ENCODE results near the gene ESR1. TPM values are rescaled to one million over a fixed set of nuclear protein-coding genes. Genes with fewer than 3 reads are reported as not detected.

The ESR1 gene
- total RNA-seq, 1 experiment from 2014 or later: not detected

DNA sequence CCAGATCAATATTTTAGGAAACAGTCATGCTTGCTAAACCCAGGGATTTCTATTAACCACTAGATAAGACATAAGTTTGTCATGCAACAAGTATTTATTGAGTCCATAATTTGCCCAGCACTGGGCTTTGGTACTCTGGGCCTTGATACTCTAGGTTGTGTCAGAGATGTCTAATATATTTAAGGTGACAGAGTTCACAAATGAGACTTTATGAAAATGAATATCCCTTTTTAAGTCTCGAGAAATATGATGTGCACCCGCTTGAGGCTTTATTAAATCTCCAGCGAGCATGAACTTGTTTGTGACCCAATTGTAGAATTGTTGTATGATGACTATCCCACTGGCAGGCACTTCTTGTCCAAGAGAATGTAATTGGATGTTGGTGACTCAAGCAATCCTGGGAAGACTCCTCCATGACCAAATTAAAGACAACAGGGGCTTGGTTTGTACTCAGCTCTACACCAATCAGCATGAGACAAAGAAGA, 109.2 kb downstream of the ESR1 start:
- Histone ChIP-seq H3K18ac (ENCODE audit: insufficient read length, low read depth, low read length) (no peak overlapping the region), H2BK20ac (ENCODE audit: low read depth, low read length, poor library complexity, severe bottlenecking) (no peak overlapping the region), H3K79me2 (ENCODE audit: insufficient read depth, low read length) (no peaks in the 10 kb centered on the region), H3K9me3 (ENCODE audit: control insufficient read depth, low read depth, low read length) (no peaks in the 10 kb centered on the region), H2BK15ac (ENCODE audit: low read depth, low read length) (no peak overlapping the region), H3K27me3 (ENCODE audit: insufficient read depth, low read length) (no peaks in the 10 kb centered on the region; the same call in 1 of the 2 replicates), H3K9ac (ENCODE audit: extremely low read depth, insufficient read length, low read length) (no peak overlapping the region), H3K4me2 (ENCODE audit: insufficient read depth, insufficient read length, low read length) (no peak overlapping the region), H3K14ac (ENCODE audit: insufficient read depth, low read length) (no peak overlapping the region), H4K5ac (ENCODE audit: insufficient read length, low read depth, low read length) (no peak overlapping the region), H3T11ph (ENCODE audit: low read length) (no peak overlapping the region), H3K23me2 (ENCODE audit: insufficient read length, low read depth, low read length, poor library complexity, severe bottlenecking) (no peaks in the 10 kb centered on the region), H3K56ac (ENCODE audit: insufficient read length, low read depth, low read length) (no peak overlapping the region), H3K4ac (ENCODE audit: low read depth, low read length) (no peak overlapping the region), H3K79me1 (ENCODE audit: insufficient read depth, low read depth, low read length, poor library complexity, severe bottlenecking) (no peaks in the 10 kb centered on the region), H3K23ac (ENCODE audit: insufficient read length, low read depth, low read length) (no peak overlapping the region), H2AFZ (ENCODE audit: low read length) (no peak overlapping the region), H2BK120ac (ENCODE audit: low read depth, low read length, poor library complexity, severe bottlenecking) (no peak overlapping the region), H2AK5ac (ENCODE audit: insufficient read length, low read length) (no peak overlapping the region), H4K91ac (ENCODE audit: insufficient read length, low read depth, low read length) (no peak overlapping the region), H4K8ac (replicated peaks; ENCODE audit: insufficient read length, low read depth, low read length) (no peak overlapping the region), H2BK12ac (ENCODE audit: insufficient read length, low read depth, low read length) (no peak overlapping the region), H2BK5ac (ENCODE audit: insufficient read length, low read length) (no peak overlapping the region), H4K20me1 (ENCODE audit: control insufficient read depth, insufficient read depth, insufficient read length) (no peaks in the 10 kb centered on the region), H3K4me1 (ENCODE audit: insufficient read depth, low read length) (no peaks in the 10 kb centered on the region), H3K27ac (ENCODE audit: insufficient read length, low read depth, low read length) (no peak overlapping the region)
- peaks cover 0 to 4% of the 10 kb centered on the region in 2 experiments; a peak in 1 of 5 replicates for H3K9me3 Mint-ChIP-seq
- TF ChIP-seq, protein P1, sequence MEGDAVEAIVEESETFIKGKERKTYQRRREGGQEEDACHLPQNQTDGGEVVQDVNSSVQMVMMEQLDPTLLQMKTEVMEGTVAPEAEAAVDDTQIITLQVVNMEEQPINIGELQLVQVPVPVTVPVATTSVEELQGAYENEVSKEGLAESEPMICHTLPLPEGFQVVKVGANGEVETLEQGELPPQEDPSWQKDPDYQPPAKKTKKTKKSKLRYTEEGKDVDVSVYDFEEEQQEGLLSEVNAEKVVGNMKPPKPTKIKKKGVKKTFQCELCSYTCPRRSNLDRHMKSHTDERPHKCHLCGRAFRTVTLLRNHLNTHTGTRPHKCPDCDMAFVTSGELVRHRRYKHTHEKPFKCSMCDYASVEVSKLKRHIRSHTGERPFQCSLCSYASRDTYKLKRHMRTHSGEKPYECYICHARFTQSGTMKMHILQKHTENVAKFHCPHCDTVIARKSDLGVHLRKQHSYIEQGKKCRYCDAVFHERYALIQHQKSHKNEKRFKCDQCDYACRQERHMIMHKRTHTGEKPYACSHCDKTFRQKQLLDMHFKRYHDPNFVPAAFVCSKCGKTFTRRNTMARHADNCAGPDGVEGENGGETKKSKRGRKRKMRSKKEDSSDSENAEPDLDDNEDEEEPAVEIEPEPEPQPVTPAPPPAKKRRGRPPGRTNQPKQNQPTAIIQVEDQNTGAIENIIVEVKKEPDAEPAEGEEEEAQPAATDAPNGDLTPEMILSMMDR (conservative IDR thresholded peaks at IDR 0.05): no peak
- H3K27me3 Mint-ChIP-seq (ENCODE audit: low read depth): no peaks in the 10 kb centered on the region
- DNase-seq: no peak
- H3K36me3 Mint-ChIP-seq (ENCODE audit: insufficient read depth in 1 of 3, low read depth in 3 of 3): no peaks in the 10 kb centered on the region
- WGBS (ENCODE audit: extremely low coverage, insufficient read length, low lambda C conversion rate): no CpG with 5 or more reads among the region's 3 CpGs
- H3K4me1 Mint-ChIP-seq: peaks cover 8 to 10% of the 10 kb centered on the region in 2 experiments
- H3K27ac Mint-ChIP-seq: no peak overlapping the region; a peak in 1 of 7 replicates
- H3K4me3 Mint-ChIP-seq: no peak overlapping the region
